Activated CD4-positive, alpha-beta T cell treated with anti-CD3 and anti-CD28 coated beads, Interleukin-2, amount 50 U/mL, for 4 hours (primary cell): Measurements from ENCODE around the gene CCT2.

Experiments
- DNase-seq, 2 experiments: peaks; one replicate each; pipeline ENCODE4 v3.0.0-alpha.2; 2020

Gene CCT2

DNA sequence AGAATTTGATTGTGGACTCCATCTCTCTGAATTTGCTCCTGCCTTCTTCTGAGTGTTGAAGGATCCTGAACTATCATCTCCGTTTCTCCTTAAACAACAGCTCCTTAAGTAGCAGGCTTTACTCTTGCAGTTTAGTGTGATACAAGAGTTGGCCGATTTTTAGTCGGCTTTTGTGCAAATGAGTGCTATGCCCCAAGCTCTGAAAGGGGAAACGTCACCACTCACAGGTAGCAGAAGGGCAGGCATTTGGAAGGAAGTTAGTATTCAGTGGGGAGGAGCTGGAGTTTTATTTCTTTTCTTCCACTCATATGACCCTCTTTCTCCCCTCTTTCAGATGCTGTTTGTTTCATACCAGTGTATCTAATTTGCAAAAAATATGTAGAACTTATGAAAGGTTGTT is 61.9 kb downstream of the CCT2 start:
- DNase-seq = no peak

DNA sequence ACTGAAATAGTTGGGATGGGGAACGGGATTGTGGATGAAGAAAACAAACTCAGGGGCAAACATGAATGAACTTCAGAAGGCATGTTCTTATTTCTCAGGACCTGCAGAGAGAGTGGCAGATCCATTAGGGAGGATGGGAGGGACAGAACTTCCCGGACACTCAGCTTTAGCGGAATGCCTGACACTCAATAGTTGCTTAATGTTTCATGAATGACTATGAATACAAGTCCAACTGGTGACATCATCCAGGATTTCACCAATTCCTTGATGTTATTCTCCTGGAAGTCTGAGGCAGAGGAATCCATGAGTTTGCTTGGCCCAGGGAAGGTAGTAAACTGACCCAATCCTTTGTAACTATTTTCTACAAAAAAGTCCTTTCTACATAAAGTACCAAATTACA is 63.2 kb downstream of the CCT2 start:
- no peak for DNase-seq

GRCh38 chr12:69649529-69649928 is 64.3 kb downstream of the CCT2 start:
- no peak for DNase-seq
